Activated naive CD8-positive, alpha-beta T cell treated with anti-CD3 and anti-CD28 coated beads, Interleukin-2, amount 50 U/mL, for 24 hours (primary cell): ENCODE results near the gene PAFAH1B1.
"Not testable (repeated sequence)": the region's sequence is repeated elsewhere in the genome, so short reads cannot be mapped to it uniquely, and the experiment has no call there.

Source experiments
- ATAC-seq: fragments of 150-1000 bp; cut with Tn5 transposase; one replicate; pipeline ENCODE4 v1.10.0; 2021
- DNase-seq: peaks from one replicate; pipeline ENCODE4 v3.0.0; 2021
- H3K27ac Mint-ChIP-seq: one replicate; pipeline ENCODE4 v1.8.0; 2021; ENCODE audit warnings: mild to moderate bottlenecking, mixed read lengths
- H3K27me3 Mint-ChIP-seq: one replicate; pipeline ENCODE4 v1.8.0; 2021; ENCODE audit warnings: mixed read lengths
- H3K36me3 Mint-ChIP-seq: one replicate; pipeline ENCODE4 v1.8.0; 2021; ENCODE audit warnings: low read depth, mixed read lengths
- H3K4me1 Mint-ChIP-seq: one replicate; pipeline ENCODE4 v1.8.0; 2021; ENCODE audit warnings: mixed read lengths
- H3K4me3 Mint-ChIP-seq: one replicate; pipeline ENCODE4 v1.8.0; 2021; ENCODE audit warnings: mild to moderate bottlenecking, moderate library complexity, mixed read lengths
- H3K9me3 Mint-ChIP-seq: one replicate; pipeline ENCODE4 v1.8.0; 2021; ENCODE audit warnings: mixed read lengths

The PAFAH1B1 gene

GRCh38 chr17:2592971-2593820 is at the start of gene PAFAH1B1:
Gene PAFAH1B1 (plus strand): TSS chr17:2593654. CDS start chr17:2638289, 44,635 bp downstream.
- peaks cover 6% of the 10 kb centered on the region for H3K36me3 Mint-ChIP-seq
- H3K4me3 Mint-ChIP-seq, result peak within 1 kb of the TSS; percentile 90
- peak within 1 kb of the TSS; percentile 90 for H3K27ac Mint-ChIP-seq
- ATAC-seq (peak; percentile 84), DNase-seq (peak; percentile 97)
- no peaks in the 10 kb centered on the region for H3K9me3 Mint-ChIP-seq
- peaks cover 36% of the 10 kb centered on the region for H3K4me1 Mint-ChIP-seq
- H3K27me3 Mint-ChIP-seq, result no peaks in the 10 kb centered on the region

GRCh38 chr17:2545393-2545792 is 48.1 kb upstream of the PAFAH1B1 start:
- Mint-ChIP-seq H3K36me3 (no peaks in the 10 kb centered on the region), H3K27ac (no peak overlapping the region)
- ATAC-seq, result no peak

GRCh38 chr17:2547176-2547575 is 46.3 kb upstream of the PAFAH1B1 start:
- H3K9me3 Mint-ChIP-seq, result no peaks in the 10 kb centered on the region
- DNase-seq, result no peak

More at GRCh38 chr17:2545393-2545792, 48.1 kb upstream of the PAFAH1B1 start:
- Mint-ChIP-seq H3K27me3 (peaks cover under 1% of the 10 kb centered on the region), H3K9me3 (no peaks in the 10 kb centered on the region), H3K4me1 (peaks cover 7% of the 10 kb centered on the region), H3K4me3 (no peak overlapping the region)
- no peak for DNase-seq

GRCh38 chr17:2548026-2548425 is 45.4 kb upstream of the PAFAH1B1 start:
- H3K4me3 Mint-ChIP-seq, H3K27ac Mint-ChIP-seq, H3K27me3 Mint-ChIP-seq, ATAC-seq, H3K36me3 Mint-ChIP-seq, DNase-seq, H3K9me3 Mint-ChIP-seq, H3K4me1 Mint-ChIP-seq: not testable (repeated sequence)

More at GRCh38 chr17:2547176-2547575, 46.3 kb upstream of the PAFAH1B1 start:
- Mint-ChIP-seq H3K36me3 (no peaks in the 10 kb centered on the region), H3K27me3 (peaks cover 5% of the 10 kb centered on the region), H3K27ac (no peak overlapping the region), H3K4me3 (no peak overlapping the region), H3K4me1 (peaks cover 6% of the 10 kb centered on the region)
- ATAC-seq, result no peak

GRCh38 chr17:2549392-2550211 is 43.9 kb upstream of the PAFAH1B1 start:
- Mint-ChIP-seq H3K36me3 (no peaks in the 10 kb centered on the region), H3K4me3 (no peak overlapping the region), H3K27ac (no peak overlapping the region), H3K27me3 (peaks cover 8% of the 10 kb centered on the region), H3K4me1 (no peaks in the 10 kb centered on the region), H3K9me3 (no peaks in the 10 kb centered on the region)
- DNase-seq (no peak), ATAC-seq (no peak)

GRCh38 chr17:2551493-2551892 is 42.0 kb upstream of the PAFAH1B1 start:
- H3K27ac Mint-ChIP-seq, result no peak overlapping the region
- ATAC-seq (no peak), DNase-seq (no peak)
- H3K4me1 Mint-ChIP-seq, result no peaks in the 10 kb centered on the region
- H3K9me3 Mint-ChIP-seq, result no peaks in the 10 kb centered on the region
- H3K27me3 Mint-ChIP-seq, result peaks cover 8% of the 10 kb centered on the region
- H3K36me3 Mint-ChIP-seq, result no peaks in the 10 kb centered on the region
- H3K4me3 Mint-ChIP-seq, result no peak overlapping the region

- H3K27me3 Mint-ChIP-seq, result peaks cover 8% of the 10 kb centered on the region
- DNase-seq, result no peak
- no peaks in the 10 kb centered on the region for H3K4me1 Mint-ChIP-seq
- H3K4me3 Mint-ChIP-seq, result no peak overlapping the region
- ATAC-seq, result no peak
- H3K9me3 Mint-ChIP-seq, result no peaks in the 10 kb centered on the region
- H3K36me3 Mint-ChIP-seq, result no peaks in the 10 kb centered on the region
- H3K27ac Mint-ChIP-seq, result no peak overlapping the region
These were observed 41.5 kb upstream of the PAFAH1B1 start for GRCh38 chr17:2551928-2552327.

- no peak overlapping the region for H3K27ac Mint-ChIP-seq
- no peaks in the 10 kb centered on the region for H3K9me3 Mint-ChIP-seq
- peaks cover 7% of the 10 kb centered on the region for H3K27me3 Mint-ChIP-seq
- H3K4me3 Mint-ChIP-seq, result no peak overlapping the region
- peaks cover 13% of the 10 kb centered on the region for H3K4me1 Mint-ChIP-seq
- no peak for DNase-seq
- ATAC-seq, result no peak
- H3K36me3 Mint-ChIP-seq, result no peaks in the 10 kb centered on the region
These were observed 32.8 kb upstream of the PAFAH1B1 start for GRCh38 chr17:2560658-2561057.

GRCh38 chr17:2562162-2562858 is 31.1 kb upstream of the PAFAH1B1 start:
- Mint-ChIP-seq H3K4me3 (no peak overlapping the region), H3K4me1 (peaks cover 13% of the 10 kb centered on the region), H3K27me3 (peaks cover 7% of the 10 kb centered on the region), H3K36me3 (no peaks in the 10 kb centered on the region), H3K9me3 (no peaks in the 10 kb centered on the region), H3K27ac (no peak overlapping the region)
- DNase-seq (no peak), ATAC-seq (no peak)

GRCh38 chr17:2563061-2563460 is 30.4 kb upstream of the PAFAH1B1 start:
- Mint-ChIP-seq H3K36me3 (no peaks in the 10 kb centered on the region), H3K27me3 (peaks cover 6% of the 10 kb centered on the region), H3K4me1 (peaks cover 13% of the 10 kb centered on the region), H3K27ac (no peak overlapping the region), H3K4me3 (no peak overlapping the region), H3K9me3 (no peaks in the 10 kb centered on the region)
- DNase-seq (no peak), ATAC-seq (no peak)

GRCh38 chr17:2563543-2563942 is 29.9 kb upstream of the PAFAH1B1 start:
- Mint-ChIP-seq H3K4me1 (peaks cover 13% of the 10 kb centered on the region), H3K27ac (no peak overlapping the region), H3K4me3 (no peak overlapping the region), H3K36me3 (no peaks in the 10 kb centered on the region), H3K27me3 (peaks cover 3% of the 10 kb centered on the region), H3K9me3 (no peaks in the 10 kb centered on the region)
- ATAC-seq, result no peak
- no peak for DNase-seq

GRCh38 chr17:2564877-2565276 is 28.6 kb upstream of the PAFAH1B1 start:
- Mint-ChIP-seq H3K36me3 (no peaks in the 10 kb centered on the region), H3K4me3 (no peak overlapping the region), H3K27me3 (peaks cover 3% of the 10 kb centered on the region), H3K4me1 (peaks cover 13% of the 10 kb centered on the region), H3K9me3 (no peaks in the 10 kb centered on the region), H3K27ac (no peak overlapping the region)
- ATAC-seq (no peak), DNase-seq (no peak)

- Mint-ChIP-seq H3K9me3 (no peaks in the 10 kb centered on the region), H3K4me3 (no peak overlapping the region), H3K27ac (no peak overlapping the region), H3K36me3 (no peaks in the 10 kb centered on the region), H3K4me1 (peaks cover 13% of the 10 kb centered on the region), H3K27me3 (peaks cover 3% of the 10 kb centered on the region)
- ATAC-seq (no peak), DNase-seq (no peak)
These were observed 27.4 kb upstream of the PAFAH1B1 start for GRCh38 chr17:2566056-2566455.

GRCh38 chr17:2571523-2572303 is 21.7 kb upstream of the PAFAH1B1 start:
- no peaks in the 10 kb centered on the region for H3K27me3 Mint-ChIP-seq
- ATAC-seq, result no peak
- no peaks in the 10 kb centered on the region for H3K9me3 Mint-ChIP-seq
- H3K4me1 Mint-ChIP-seq, result peaks cover 8% of the 10 kb centered on the region
- H3K27ac Mint-ChIP-seq, result no peak overlapping the region
- no peak overlapping the region for H3K4me3 Mint-ChIP-seq
- H3K36me3 Mint-ChIP-seq, result no peaks in the 10 kb centered on the region
- DNase-seq, result no peak
